ENCODE data around the gene CDKN2D. TPM values are rescaled to one million over a fixed set of nuclear protein-coding genes. Genes with fewer than 3 reads are reported as not detected.

CDKN2D gene
- total and polyA plus RNA-seq, 2 of the 13 experiments (the other 11 are each of a cell fraction or from before 2014, with no cell fraction given) = 5.4 to 8.6 TPM

- TF ChIP-seq AFF4 (CRISPR knock-in tag; IDR thresholded peaks at IDR 0.05) (no peak), ZNF839 (CRISPR knock-in tag; IDR thresholded peaks at IDR 0.05; ENCODE audit: borderline replicate concordance) (0 out of 2 replicates have a peak, but pooled peaks have one; percentile 58), ZNF431 (CRISPR knock-in tag; IDR thresholded peaks at IDR 0.05; ENCODE audit: borderline replicate concordance, low read depth) (no peak), ZNF337 (CRISPR knock-in tag; IDR thresholded peaks at IDR 0.05; ENCODE audit: borderline replicate concordance, low read depth) (no peak), RELA (CRISPR knock-in tag; IDR thresholded peaks at IDR 0.05) (no peak), REPIN1 (CRISPR knock-in tag; IDR thresholded peaks at IDR 0.05; ENCODE audit: borderline replicate concordance, low read depth) (0 out of 2 replicates have a peak, but pooled peaks have one; percentile 16), KDM2A (CRISPR knock-in tag; IDR thresholded peaks at IDR 0.05; ENCODE audit: borderline replicate concordance, low read depth) (no peak; the same call in 1 of the 2 replicates), TEAD3 (CRISPR knock-in tag; optimal IDR thresholded peaks at IDR 0.05; ENCODE audit: borderline replicate concordance) (peak; percentile 47), SRY (CRISPR knock-in tag; IDR thresholded peaks at IDR 0.05) (no peak), JUNB (CRISPR knock-in tag; IDR thresholded peaks at IDR 0.05; ENCODE audit: borderline replicate concordance) (no peak), SOX5 (CRISPR knock-in tag; IDR thresholded peaks at IDR 0.05; ENCODE audit: borderline replicate concordance) (no peak), GABPA (IDR thresholded peaks at IDR 0.05; ENCODE audit: low read depth, low read length) (no peak), GABPA (CRISPR knock-in tag; IDR thresholded peaks at IDR 0.05; ENCODE audit: low read depth) (no peak), HNF4A (CRISPR knock-in tag; IDR thresholded peaks at IDR 0.05) (peak; percentile 23; the same call in 1 of the 2 replicates), ZNF83 (CRISPR knock-in tag; IDR thresholded peaks at IDR 0.05; ENCODE audit: borderline replicate concordance) (no peak)
- TF ChIP-seq, protein P1, sequence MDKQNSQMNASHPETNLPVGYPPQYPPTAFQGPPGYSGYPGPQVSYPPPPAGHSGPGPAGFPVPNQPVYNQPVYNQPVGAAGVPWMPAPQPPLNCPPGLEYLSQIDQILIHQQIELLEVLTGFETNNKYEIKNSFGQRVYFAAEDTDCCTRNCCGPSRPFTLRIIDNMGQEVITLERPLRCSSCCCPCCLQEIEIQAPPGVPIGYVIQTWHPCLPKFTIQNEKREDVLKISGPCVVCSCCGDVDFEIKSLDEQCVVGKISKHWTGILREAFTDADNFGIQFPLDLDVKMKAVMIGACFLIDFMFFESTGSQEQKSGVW (CRISPR knock-in tag; IDR thresholded peaks at IDR 0.05; ENCODE audit: borderline replicate concordance) = no peak
- TF ChIP-seq, protein P2, sequence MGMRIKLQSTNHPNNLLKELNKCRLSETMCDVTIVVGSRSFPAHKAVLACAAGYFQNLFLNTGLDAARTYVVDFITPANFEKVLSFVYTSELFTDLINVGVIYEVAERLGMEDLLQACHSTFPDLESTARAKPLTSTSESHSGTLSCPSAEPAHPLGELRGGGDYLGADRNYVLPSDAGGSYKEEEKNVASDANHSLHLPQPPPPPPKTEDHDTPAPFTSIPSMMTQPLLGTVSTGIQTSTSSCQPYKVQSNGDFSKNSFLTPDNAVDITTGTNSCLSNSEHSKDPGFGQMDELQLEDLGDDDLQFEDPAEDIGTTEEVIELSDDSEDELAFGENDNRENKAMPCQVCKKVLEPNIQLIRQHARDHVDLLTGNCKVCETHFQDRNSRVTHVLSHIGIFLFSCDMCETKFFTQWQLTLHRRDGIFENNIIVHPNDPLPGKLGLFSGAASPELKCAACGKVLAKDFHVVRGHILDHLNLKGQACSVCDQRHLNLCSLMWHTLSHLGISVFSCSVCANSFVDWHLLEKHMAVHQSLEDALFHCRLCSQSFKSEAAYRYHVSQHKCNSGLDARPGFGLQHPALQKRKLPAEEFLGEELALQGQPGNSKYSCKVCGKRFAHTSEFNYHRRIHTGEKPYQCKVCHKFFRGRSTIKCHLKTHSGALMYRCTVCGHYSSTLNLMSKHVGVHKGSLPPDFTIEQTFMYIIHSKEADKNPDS (CRISPR knock-in tag; IDR thresholded peaks at IDR 0.05) = no peak
- TF ChIP-seq, protein P3, sequence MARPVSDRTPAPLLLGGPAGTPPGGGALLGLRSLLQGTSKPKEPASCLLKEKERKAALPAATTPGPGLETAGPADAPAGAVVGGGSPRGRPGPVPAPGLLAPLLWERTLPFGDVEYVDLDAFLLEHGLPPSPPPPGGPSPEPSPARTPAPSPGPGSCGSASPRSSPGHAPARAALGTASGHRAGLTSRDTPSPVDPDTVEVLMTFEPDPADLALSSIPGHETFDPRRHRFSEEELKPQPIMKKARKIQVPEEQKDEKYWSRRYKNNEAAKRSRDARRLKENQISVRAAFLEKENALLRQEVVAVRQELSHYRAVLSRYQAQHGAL (CRISPR knock-in tag; IDR thresholded peaks at IDR 0.05; ENCODE audit: not compliant biosample characterization) = no peak
- TF ChIP-seq, protein P4, sequence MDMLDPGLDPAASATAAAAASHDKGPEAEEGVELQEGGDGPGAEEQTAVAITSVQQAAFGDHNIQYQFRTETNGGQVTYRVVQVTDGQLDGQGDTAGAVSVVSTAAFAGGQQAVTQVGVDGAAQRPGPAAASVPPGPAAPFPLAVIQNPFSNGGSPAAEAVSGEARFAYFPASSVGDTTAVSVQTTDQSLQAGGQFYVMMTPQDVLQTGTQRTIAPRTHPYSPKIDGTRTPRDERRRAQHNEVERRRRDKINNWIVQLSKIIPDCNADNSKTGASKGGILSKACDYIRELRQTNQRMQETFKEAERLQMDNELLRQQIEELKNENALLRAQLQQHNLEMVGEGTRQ (IDR thresholded peaks at IDR 0.05; ENCODE audit: low read depth, low read length) = no peak
- TF ChIP-seq, protein P4 (CRISPR knock-in tag; IDR thresholded peaks at IDR 0.05; ENCODE audit: borderline replicate concordance) = no peak
Measured at GRCh38 chr19:10544753-10545251, 24.0 kb downstream of the CDKN2D start (continued).

Measured in HepG2 (cell line).